Upper lobe of right lung (tissue), 1 donor: Measurements from ENCODE around the gene C1QL2. TPM values are rescaled to one million over a fixed set of nuclear protein-coding genes. Genes with fewer than 3 reads are reported as not detected.

Source experiments
- ATAC-seq: fragments of 200-7000 bp; cut with Tn5 transposase; one replicate; pipeline ENCODE4 v1.9.1; 2020; ENCODE audit warnings: mild to moderate bottlenecking, moderate library complexity
- DNase-seq: peaks from one replicate; pipeline ENCODE4 v3.0.0-alpha.2; 2020
- H3K27ac ChIP-seq: fragments of 200-600 bp; one replicate; pipeline ENCODE4 v1.8.0; 2022
- H3K27me3 ChIP-seq: fragments of 200-600 bp; one replicate; pipeline ENCODE4 v1.8.0; 2022; ENCODE audit warnings: mild to moderate bottlenecking
- H3K36me3 ChIP-seq: fragments of 200-600 bp; one replicate; pipeline ENCODE4 v1.8.0; 2022
- H3K4me1 ChIP-seq: fragments of 200-600 bp; one replicate; pipeline ENCODE4 v1.8.0; 2022
- H3K4me3 ChIP-seq: fragments of 200-600 bp; one replicate; pipeline ENCODE4 v1.8.0; 2022; ENCODE audit warnings: mild to moderate bottlenecking
- H3K9me3 ChIP-seq: fragments of 200-600 bp; one replicate; pipeline ENCODE4 v1.8.0; 2022
- intact Hi-C: fragments of 100-400 bp; cut with DNase I; formaldehyde crosslinking; loops from one replicate; pipeline ENCODE4 v1.11.0; 2022
- total RNA-seq: library from RNA; stranded (reverse); fragmentation: NEBNext Ultra II Directional; extraction: Animal tissue kit (Norgen Biotek cat#: 25700); gene quantifications from one replicate; pipeline ENCODE4 v1.2.1, GENCODE V29; 2021
- TF ChIP-seq, protein P1 (sequence below): fragments of 200-600 bp; IDR thresholded peaks from one replicate; pipeline ENCODE4 v1.8.0; 2022; ENCODE audit warnings: antibody characterized with exemption
- donor health status: DM: no; HTN: yes; CAD: no; lungs with severe emphysema.

C1QL2 gene
- total RNA-seq, 1 donor from 2014 or later, result not detected

DNA sequence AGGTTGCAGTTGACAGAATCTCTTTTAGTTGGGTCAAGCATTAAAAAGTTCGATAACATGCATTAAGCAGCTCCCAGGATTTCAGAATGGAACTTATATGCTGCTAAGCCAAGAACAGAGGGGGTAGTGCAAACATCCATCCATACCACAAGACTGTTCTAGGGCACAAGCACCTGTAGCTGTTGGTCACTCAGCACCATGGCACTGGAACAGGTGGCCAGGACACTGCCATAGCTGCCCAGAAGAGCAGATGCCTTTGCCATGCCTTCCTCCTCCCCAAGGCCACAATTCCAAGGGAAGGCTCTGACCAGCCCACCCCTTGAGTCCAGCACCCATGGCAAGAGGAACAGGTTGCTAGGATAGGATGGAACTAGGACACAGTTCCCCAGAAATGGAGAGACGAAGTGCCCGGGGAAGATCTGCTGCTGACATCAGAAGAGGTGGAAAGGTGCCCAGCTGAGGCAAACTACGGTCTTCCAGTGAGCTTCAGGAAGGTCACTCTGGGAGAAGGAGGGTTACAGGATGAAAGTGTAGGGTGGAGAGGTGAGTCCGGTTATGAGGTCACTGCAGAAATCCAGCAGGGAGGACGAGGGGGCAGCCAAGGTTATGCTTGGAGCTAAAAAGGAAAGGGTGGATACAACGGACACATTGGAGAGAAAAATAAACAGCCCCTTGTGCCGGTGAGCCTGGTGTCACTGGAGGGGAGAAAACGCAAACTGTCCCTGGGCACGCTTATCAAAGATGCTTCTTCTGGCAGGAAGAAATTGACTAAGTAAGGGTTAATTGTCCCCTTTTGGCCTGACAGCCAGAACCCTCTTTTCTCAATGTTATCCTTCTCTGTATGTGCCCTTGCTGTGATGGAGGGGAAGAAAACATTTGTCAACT, 41.9 kb downstream of the C1QL2 start:
- TF ChIP-seq, protein P1, sequence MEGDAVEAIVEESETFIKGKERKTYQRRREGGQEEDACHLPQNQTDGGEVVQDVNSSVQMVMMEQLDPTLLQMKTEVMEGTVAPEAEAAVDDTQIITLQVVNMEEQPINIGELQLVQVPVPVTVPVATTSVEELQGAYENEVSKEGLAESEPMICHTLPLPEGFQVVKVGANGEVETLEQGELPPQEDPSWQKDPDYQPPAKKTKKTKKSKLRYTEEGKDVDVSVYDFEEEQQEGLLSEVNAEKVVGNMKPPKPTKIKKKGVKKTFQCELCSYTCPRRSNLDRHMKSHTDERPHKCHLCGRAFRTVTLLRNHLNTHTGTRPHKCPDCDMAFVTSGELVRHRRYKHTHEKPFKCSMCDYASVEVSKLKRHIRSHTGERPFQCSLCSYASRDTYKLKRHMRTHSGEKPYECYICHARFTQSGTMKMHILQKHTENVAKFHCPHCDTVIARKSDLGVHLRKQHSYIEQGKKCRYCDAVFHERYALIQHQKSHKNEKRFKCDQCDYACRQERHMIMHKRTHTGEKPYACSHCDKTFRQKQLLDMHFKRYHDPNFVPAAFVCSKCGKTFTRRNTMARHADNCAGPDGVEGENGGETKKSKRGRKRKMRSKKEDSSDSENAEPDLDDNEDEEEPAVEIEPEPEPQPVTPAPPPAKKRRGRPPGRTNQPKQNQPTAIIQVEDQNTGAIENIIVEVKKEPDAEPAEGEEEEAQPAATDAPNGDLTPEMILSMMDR, result no peak
- H3K4me1 ChIP-seq, result no peaks in the 10 kb centered on the region
- no peaks in the 10 kb centered on the region for H3K27me3 ChIP-seq
- ATAC-seq (no peak), DNase-seq (no peak)
- H3K36me3 ChIP-seq, result no peaks in the 10 kb centered on the region
- intact Hi-C loops, result no loop called here
- H3K4me3 ChIP-seq, result no peak overlapping the region
- H3K9me3 ChIP-seq, result no peaks in the 10 kb centered on the region
- no peak overlapping the region for H3K27ac ChIP-seq

DNA sequence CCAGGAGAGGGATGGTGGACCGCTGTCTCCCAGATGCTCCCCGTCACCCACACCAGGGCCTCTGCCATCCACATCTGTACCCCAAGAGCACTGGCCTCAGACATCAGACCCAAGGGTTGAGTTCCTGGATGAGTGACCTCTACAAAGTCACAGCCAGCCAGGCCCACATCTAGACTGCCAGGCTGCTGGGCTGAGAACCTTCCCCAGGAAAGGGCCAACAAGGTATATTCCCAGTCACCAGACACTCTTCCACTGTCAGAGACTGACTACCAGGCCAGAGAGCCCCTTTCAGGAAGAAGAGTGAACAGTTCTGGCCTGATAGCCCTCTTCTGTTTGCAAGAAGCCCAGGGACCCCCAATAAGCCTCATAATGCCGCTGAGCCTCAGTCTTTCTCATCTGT, 44.3 kb downstream of the C1QL2 start:
- TF ChIP-seq, protein P1, result no peak
- DNase-seq, result no peak
- no peak overlapping the region for H3K4me3 ChIP-seq
- ATAC-seq, result no peak
- H3K4me1 ChIP-seq, result no peaks in the 10 kb centered on the region
- no peak overlapping the region for H3K27ac ChIP-seq
- no peaks in the 10 kb centered on the region for H3K36me3 ChIP-seq
- H3K9me3 ChIP-seq, result no peaks in the 10 kb centered on the region
- intact Hi-C loops, result no loop called here
- H3K27me3 ChIP-seq, result no peaks in the 10 kb centered on the region

DNA sequence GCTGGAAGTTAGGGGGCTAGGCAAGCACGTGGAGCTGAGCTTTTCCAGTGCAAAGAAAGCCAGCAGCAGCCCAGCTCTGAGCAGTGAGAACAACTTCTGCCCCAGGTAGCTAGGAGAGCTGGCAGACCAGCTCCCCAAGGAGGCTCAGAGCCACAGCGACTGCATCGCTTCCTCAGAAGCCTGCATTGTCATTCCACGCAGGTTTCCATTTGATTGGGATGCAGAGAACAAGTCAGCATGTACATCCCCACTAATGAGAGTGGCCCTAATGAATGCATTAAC, 45.1 kb downstream of the C1QL2 start:
- no peak overlapping the region for H3K4me3 ChIP-seq
- TF ChIP-seq, protein P1, result no peak
- intact Hi-C loops, result no loop called here
- ATAC-seq, result no peak
- DNase-seq, result no peak
- no peaks in the 10 kb centered on the region for H3K4me1 ChIP-seq
- H3K27ac ChIP-seq, result no peak overlapping the region
- H3K9me3 ChIP-seq, result no peaks in the 10 kb centered on the region
- no peaks in the 10 kb centered on the region for H3K27me3 ChIP-seq
- no peaks in the 10 kb centered on the region for H3K36me3 ChIP-seq

DNA sequence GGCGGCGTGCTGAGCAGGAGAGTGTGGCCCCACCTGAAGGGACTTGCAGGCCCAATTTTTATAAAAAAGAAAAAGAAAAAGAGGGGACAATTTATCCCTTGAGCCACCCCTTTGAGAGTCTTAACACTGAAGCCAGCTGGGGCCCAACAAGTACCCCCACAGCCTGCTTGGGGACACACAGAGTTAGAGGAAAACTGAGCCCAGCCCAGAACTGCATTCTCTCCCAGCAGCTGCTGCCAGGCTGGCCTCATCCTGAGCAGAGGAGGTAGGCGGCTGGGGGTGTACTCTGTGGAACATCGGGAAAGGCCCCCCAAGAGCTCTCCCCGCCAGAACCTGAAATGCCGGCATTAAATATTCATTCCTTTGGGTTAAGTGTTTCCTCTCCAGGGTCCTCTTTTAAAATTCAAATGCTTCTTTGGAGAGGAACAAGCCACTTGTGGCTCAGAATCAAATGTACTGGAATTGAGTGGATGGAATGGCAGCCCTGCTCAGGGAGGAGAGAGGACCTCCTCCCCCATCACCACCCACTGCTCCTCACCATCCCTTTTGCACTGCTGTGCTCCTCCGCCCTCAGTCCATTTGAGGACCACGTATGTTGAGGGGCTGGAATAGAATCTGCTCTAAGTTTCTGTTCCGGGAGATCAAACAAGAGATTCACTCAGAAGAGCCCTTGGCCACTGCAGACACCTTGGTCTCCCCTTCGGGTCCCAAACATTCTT, 45.6 kb downstream of the C1QL2 start:
- TF ChIP-seq, protein P1, result no peak
- no peak for DNase-seq
- ATAC-seq, result no peak
- H3K4me3 ChIP-seq, result no peak overlapping the region
- H3K9me3 ChIP-seq, result no peaks in the 10 kb centered on the region
- no peaks in the 10 kb centered on the region for H3K27me3 ChIP-seq
- H3K36me3 ChIP-seq, result no peaks in the 10 kb centered on the region
- H3K4me1 ChIP-seq, result no peaks in the 10 kb centered on the region
- intact Hi-C loops, result no loop called here
- H3K27ac ChIP-seq, result no peak overlapping the region

DNA sequence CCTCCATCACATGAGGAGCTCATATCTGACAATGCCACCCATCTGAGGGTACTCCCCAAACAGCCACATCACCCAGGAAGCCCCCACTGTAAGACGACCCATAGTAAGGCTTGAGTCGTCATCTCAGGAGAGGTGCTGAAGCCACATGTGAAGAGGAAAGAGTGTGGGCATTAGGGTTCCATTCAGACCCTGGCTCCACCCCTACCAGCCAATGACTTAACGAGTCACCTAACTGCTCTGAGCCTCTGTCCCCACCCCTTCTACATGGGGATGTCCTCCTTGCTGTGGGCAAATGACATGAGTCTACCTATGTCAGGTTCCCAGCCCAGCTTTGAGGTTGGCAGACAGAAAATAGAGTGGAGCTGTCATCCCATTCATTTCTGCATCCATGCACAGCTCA, 46.3 kb downstream of the C1QL2 start:
- DNase-seq (no peak), ATAC-seq (no peak)
- no peaks in the 10 kb centered on the region for H3K36me3 ChIP-seq
- intact Hi-C loops, result no loop called here
- H3K4me3 ChIP-seq, result no peak overlapping the region
- TF ChIP-seq, protein P1, result no peak
- no peak overlapping the region for H3K27ac ChIP-seq
- H3K4me1 ChIP-seq, result no peaks in the 10 kb centered on the region
- H3K27me3 ChIP-seq, result no peaks in the 10 kb centered on the region
- no peaks in the 10 kb centered on the region for H3K9me3 ChIP-seq
